ENCODE results near the gene CDC45.

CDC45 gene

GRCh38 chr22:19513823-19514222 lies 34.1 kb downstream of the CDC45 start:
- no peak for DNase-seq (ENCODE audit: low read depth in 2 of 2)
- H3K4me3 ChIP-seq (replicated peaks in 1 of 2; ENCODE audit: low read depth in 2 of 2, low read length in 2 of 2): no peak overlapping the region
- no peak for TF ChIP-seq CTCF (IDR thresholded peaks at IDR 0.05; ENCODE audit: low read depth, low read length)

- peak in 1 of 2 donors; percentile 43 for DNase-seq (ENCODE audit: low read depth in 2 of 2)
- no peak for TF ChIP-seq CTCF (IDR thresholded peaks at IDR 0.05; ENCODE audit: low read depth, low read length)
- H3K4me3 ChIP-seq (replicated peaks in 1 of 2; ENCODE audit: low read depth in 2 of 2, low read length in 2 of 2): no peak overlapping the region
Observed at GRCh38 chr22:19514831-19515565, 35.3 kb downstream of the CDC45 start.

- no peak for DNase-seq (ENCODE audit: low read depth in 2 of 2)
- no peak for TF ChIP-seq CTCF (IDR thresholded peaks at IDR 0.05; ENCODE audit: low read depth, low read length)
- H3K4me3 ChIP-seq (replicated peaks in 1 of 2; ENCODE audit: low read depth in 2 of 2, low read length in 2 of 2): no peak overlapping the region
Observed at GRCh38 chr22:19515654-19516377, 36.1 kb downstream of the CDC45 start.

GRCh38 chr22:19516378-19517170 lies 36.9 kb downstream of the CDC45 start:
- H3K4me3 ChIP-seq (replicated peaks in 1 of 2; ENCODE audit: low read depth in 2 of 2, low read length in 2 of 2): no peak overlapping the region
- TF ChIP-seq CTCF (IDR thresholded peaks at IDR 0.05; ENCODE audit: low read depth, low read length): no peak
- no peak for DNase-seq (ENCODE audit: low read depth in 2 of 2)

- TF ChIP-seq CTCF (IDR thresholded peaks at IDR 0.05; ENCODE audit: low read depth, low read length): no peak
- no peak overlapping the region for H3K4me3 ChIP-seq (replicated peaks in 1 of 2; ENCODE audit: low read depth in 2 of 2, low read length in 2 of 2)
- no peak for DNase-seq (ENCODE audit: low read depth in 2 of 2)
Observed at GRCh38 chr22:19517171-19517500, 37.4 kb downstream of the CDC45 start.

- no peak for DNase-seq (ENCODE audit: low read depth in 2 of 2)
- no peak overlapping the region for H3K4me3 ChIP-seq (replicated peaks in 1 of 2; ENCODE audit: low read depth in 2 of 2, low read length in 2 of 2)
- no peak for TF ChIP-seq CTCF (IDR thresholded peaks at IDR 0.05; ENCODE audit: low read depth, low read length)
Observed at GRCh38 chr22:19517919-19518611, 38.3 kb downstream of the CDC45 start.
